K562 (cell line): Measurements from ENCODE around the gene THUMPD1. TPM values are rescaled to one million over a fixed set of nuclear protein-coding genes. Genes with fewer than 3 reads are reported as not detected.
A peak's percentile ranks its signal among the peaks of the same experiment; 100 is the strongest.

Source experiments
- ATAC-seq: fragments of 200-7000 bp; cut with Tn5 transposase; 3 replicates; pipeline ENCODE4 v1.9.1; 2020; ENCODE audit warnings: moderate library complexity
- BruUV-seq: library from RNA; stranded (reverse); fragments of 400-500 nt; replicated peaks from 2 replicates; lab custom pipeline; 2021; lab: Mats Ljungman, UMichigan
- CTCF ChIA-PET: fragments of 300-600 bp; formaldehyde crosslinking; extraction: SDS; loops from one replicate; lab custom pipeline; 2021; ENCODE audit warnings: low intra/inter-chr PET ratio; lab: Yijun Ruan, JAX
- POLR2A ChIA-PET: fragments of 300-600, 350-650 bp; sonication (Branson Sonifier 250); formaldehyde crosslinking; extraction: SDS; loops from one replicate; lab custom pipeline; 2021; ENCODE audit warnings: antibody characterized with exemption, inconsistent platforms; lab: Yijun Ruan, JAX
- DNase-seq, 4 experiments: peaks; one replicate each; pipeline versions ENCODE4 v3.0.0 to v3.0.0-alpha.2; 2011 to 2018; ENCODE audit warnings: low spot score in 3 of 4, mixed read lengths in 3 of 4; ENCODE audit errors: extremely low read depth in 1 of 4
- FAIRE-seq: peaks from 2 replicates; lab custom pipeline; 2011; peaks lifted over from hg19 to GRCh38; lab: Jason Lieb, UNC
- H2AFZ ChIP-seq: 2 replicates; pipeline ENCODE4 v1.6.0; 2011; ENCODE audit warnings: low read depth, low read length, control low read depth, inconsistent platforms
- H3K27ac ChIP-seq: fragments of 200-600 bp; 3 replicates; pipeline ENCODE4 v1.8.0; 2011; ENCODE audit warnings: low read depth, mild to moderate bottlenecking, control low read depth, inconsistent platforms, low read length, moderate library complexity, mixed read lengths; ENCODE audit errors: extremely low read depth
- H3K27me3 ChIP-seq, 2 experiments: fragments of 300-600 bp in 1 of 2; 2 replicates in 1 of 2; 3 replicates in 1 of 2; pipeline versions ENCODE4 v1.6.0 to v1.8.0; 2011; ENCODE audit warnings: inconsistent platforms in 2 of 2, low read length in 2 of 2, mild to moderate bottlenecking in 1 of 2, mixed read lengths in 1 of 2, moderate library complexity in 1 of 2; ENCODE audit not compliant: control insufficient read depth in 2 of 2, insufficient read depth in 2 of 2
- H3K36me3 ChIP-seq: fragments of 300-600 bp; 3 replicates; pipeline ENCODE4 v1.8.0; 2011; ENCODE audit warnings: mild to moderate bottlenecking, low read length, inconsistent platforms; ENCODE audit not compliant: control insufficient read depth, insufficient read depth
- H3K4me1 ChIP-seq, 2 experiments: fragments of 200-600 bp in 1 of 2; replicated peaks in 1 of 2; 2 replicates in 1 of 2; 3 replicates in 1 of 2; pipeline versions ENCODE4 v1.5.1 to v1.8.0; 2011; ENCODE audit warnings: inconsistent platforms in 2 of 2, low read length in 2 of 2, mild to moderate bottlenecking in 1 of 2, mixed read lengths in 1 of 2, moderate library complexity in 1 of 2; ENCODE audit not compliant: control insufficient read depth in 2 of 2, insufficient read depth in 2 of 2
- H3K4me2 ChIP-seq: 2 replicates; pipeline ENCODE4 v1.6.1; 2011; ENCODE audit warnings: low read length, control low read depth, inconsistent platforms, mixed read lengths; ENCODE audit not compliant: insufficient read depth
- H3K4me3 ChIP-seq: fragments of 200-600 bp; sonication (generic), shearing (Covaris generic); 2 replicates; pipeline ENCODE4 v1.5.1; 2016; ENCODE audit warnings: control low read depth, inconsistent platforms
- H3K79me2 ChIP-seq: fragments of 200-600 bp; 3 replicates; pipeline ENCODE4 v1.8.0; 2011; ENCODE audit warnings: low read length, inconsistent platforms; ENCODE audit not compliant: control insufficient read depth, insufficient read depth
- H3K9ac ChIP-seq, 2 experiments: 2 replicates each; pipeline versions ENCODE4 v1.6.0 to v1.6.1; 2011; ENCODE audit warnings: low read depth in 2 of 2, low read length in 2 of 2, control low read depth in 1 of 2, inconsistent platforms in 1 of 2, mild to moderate bottlenecking in 1 of 2, mixed read lengths in 1 of 2; ENCODE audit not compliant: insufficient read depth in 1 of 2
- H3K9me1 ChIP-seq: one replicate; pipeline ENCODE4 v1.6.0; 2011; ENCODE audit warnings: inconsistent platforms, mild to moderate bottlenecking, low read length, moderate library complexity; ENCODE audit not compliant: control insufficient read depth, insufficient read depth
- H3K9me3 ChIP-seq: replicated peaks from 2 replicates; pipeline ENCODE4 v1.5.1; 2011; ENCODE audit warnings: low read depth, low read length, inconsistent platforms; ENCODE audit not compliant: control insufficient read depth, insufficient read depth
- H4K20me1 ChIP-seq: replicated peaks from 2 replicates; pipeline ENCODE4 v1.6.1; 2011; ENCODE audit warnings: low read length, inconsistent platforms, mixed read lengths; ENCODE audit not compliant: control insufficient read depth, insufficient read depth
- C11orf30 ChIP-seq: fragments of 450-650 bp; IDR thresholded peaks from 2 replicates; pipeline ENCODE4 v1.6.1; 2016; ENCODE audit warnings: low read depth, mild to moderate bottlenecking
- ERF ChIP-seq: fragments of 450-650 bp; formaldehyde crosslinking; IDR thresholded peaks from 2 replicates; pipeline ENCODE4 v1.4.0; 2020; ENCODE audit warnings: mild to moderate bottlenecking, mixed read lengths
- HMG20B ChIP-seq: fragments of 250-450 bp; sonication (Bioruptor Pico); IDR thresholded peaks from 2 replicates; pipeline ENCODE4 v1.5.0; 2021; ENCODE audit warnings: mild to moderate bottlenecking
- JUND ChIP-seq, 2 experiments: IDR thresholded peaks; 2 replicates in 1 of 2; 3 replicates in 1 of 2; pipeline ENCODE4 v1.6.1; 2011; ENCODE audit warnings: borderline replicate concordance in 2 of 2, low read depth in 2 of 2, low read length in 2 of 2, improper control_type of control experiment in 1 of 2, missing biosample characterization in 1 of 2, missing genetic modification characterization in 1 of 2, missing genetic modification reagents in 1 of 2
- MAFF ChIP-seq: IDR thresholded peaks from 2 replicates; pipeline ENCODE4 v1.6.1; 2012; ENCODE audit warnings: low read length, improper control_type of control experiment
- MLX ChIP-seq, 2 experiments: fragments of 450-650 bp in 1 of 2; sonication (generic) in 1 of 2; formaldehyde crosslinking; conservative IDR thresholded peaks; 2 replicates each; pipeline versions ENCODE4 v1.4.0 to v1.8.1; 2020 to 2022; ENCODE audit warnings: mild to moderate bottlenecking in 1 of 2, missing genetic modification reagents in 1 of 2
- TSHZ1 ChIP-seq: fragments of 250-450 bp; sonication (Bioruptor Pico); IDR thresholded peaks from 2 replicates; pipeline ENCODE4 v1.4.0; 2020; ENCODE audit warnings: mild to moderate bottlenecking, moderate library complexity
- ZNF316 ChIP-seq: fragments of 450-650 bp; IDR thresholded peaks from 2 replicates; pipeline ENCODE4 v1.6.1; 2016
- WGBS: fragments of 100-300 bp; shearing (Covaris generic); methylation state at CpG from one replicate; pipeline ENCODE4 v1.1.6; 2016; ENCODE audit warnings: low coverage, mixed read lengths; ENCODE audit not compliant: insufficient coverage; ENCODE audit errors: missing lambda C conversion rate; 5-methylcytosine and 5-hydroxymethylcytosine counted together
- in situ Hi-C: fragments of 300-500 bp; cut with MboI; formaldehyde crosslinking; loops from 4 replicates; pipeline ENCODE4 v1.15.0; 2018; ENCODE audit warnings: inconsistent platforms, mixed read lengths
- intact Hi-C: fragments of 100-400 bp; cut with micrococcal nuclease; formaldehyde crosslinking; loops from 2 replicates; pipeline ENCODE4 v1.14.2; 2022
- polyA plus RNA-seq, 8 experiments: library from polyadenylated mRNA; depleted of rRNA in 4 of 8; stranded (reverse) in 5 of 8; unstranded in 3 of 8; fragments of >200 nt; fragmentation: Nextera tagmentation in 2 of 8; fragmentation: Illumina TruSeq in 1 of 8; extraction: Ambion mirVana in 2 of 8; extraction: Trizol in 1 of 8; gene quantifications; 2 replicates each; pipeline versions ENCODE4 v1.2.1 to v1.2.3, GENCODE V29; 2011 to 2014; ENCODE audit warnings: inconsistent platforms in 1 of 8, missing spikeins in 1 of 8
- total RNA-seq, 7 experiments: library from RNA; depleted of rRNA in 6 of 7; stranded (reverse); fragments of >200 nt in 6 of 7; fragmentation: Illumina TruSeq in 2 of 7; extraction: Trizol in 2 of 7; gene quantifications; 2 replicates each; pipeline versions ENCODE4 v1.2.1 to v1.2.3, GENCODE V29; 2011 to 2021; ENCODE audit warnings: low replicate concordance in 1 of 7

Gene THUMPD1
- total and polyA plus RNA-seq, 9 of the 15 experiments (the other 6 are each of a cell fraction or from before 2014, with no cell fraction given) = 37.8 to 101 (median 56.8) TPM

- TF ChIP-seq JUND (IDR thresholded peaks at IDR 0.05; ENCODE audit: borderline replicate concordance, low read depth, low read length) (no peak), JUND (tag; IDR thresholded peaks at IDR 0.05; ENCODE audit: borderline replicate concordance, low read depth, low read length) (no peak), TSHZ1 (no peak), ERF (CRISPR knock-in tag) (no peak)
These were observed 32.1 kb upstream of the THUMPD1 start (continued) for GRCh38 chr16:20773679-20774078.

- POLR2A ChIA-PET = interaction anchor here (1.5 kb wide), 1 partner anchor 23 kb away, joined by 3 read pairs; no protein-coding TSS in a partner anchor
- no peak for FAIRE-seq
These were observed 27.2 kb upstream of the THUMPD1 start for GRCh38 chr16:20768818-20769217.

More at GRCh38 chr16:20768818-20769217, 27.2 kb upstream of the THUMPD1 start:
- Histone ChIP-seq H3K4me3 (no peak overlapping the region), H2AFZ (no peak overlapping the region), H3K9me3 (no peaks in the 10 kb centered on the region), H3K9ac (no peak overlapping the region), H3K27ac (no peak overlapping the region), H3K9me1 (no peaks in the 10 kb centered on the region), H3K4me1 (peaks cover 4 to 20% of the 10 kb centered on the region in 2 experiments; a peak in 1 of 5 replicates), H3K79me2 (peaks cover 64% of the 10 kb centered on the region), H3K4me2 (no peak overlapping the region)
- CTCF ChIA-PET = no interaction called here
- intact Hi-C loops (no loop called here), in situ Hi-C loops (no loop called here)
- BruUV-seq = no TSS peak
- DNase-seq (no peak), ATAC-seq (no peak)
- no peak for TF ChIP-seq HMG20B (CRISPR knock-in tag)
- peak; percentile 57 for TF ChIP-seq ZNF316
- peak; percentile 35; the same call in 1 of the 2 replicates for TF ChIP-seq MAFF
- peak; percentile 23; the same call in 1 of the 2 replicates for TF ChIP-seq C11orf30
- TF ChIP-seq MLX (CRISPR knock-in tag; conservative IDR thresholded peaks at IDR 0.05) = 0 out of 4 replicates have a peak, but pooled peaks of 1 of the 2 experiments have one; percentile 34
- TF ChIP-seq, all 486 proteins: peak for 4
- Histone ChIP-seq H3K27me3 (no peaks in the 10 kb centered on the region), H4K20me1 (no peaks in the 10 kb centered on the region), H3K36me3 (peaks cover 27% of the 10 kb centered on the region; the same call in 2 of the 3 replicates)
- 94% methylated on average over 1 of the region's 1 CpG for WGBS
